Tongue (tissue), 2 donors: ENCODE data around the gene PAPPA. TPM values are rescaled to one million over a fixed set of nuclear protein-coding genes. Genes with fewer than 3 reads are reported as not detected.

Experiments
- DNase-seq: peaks from one replicate; pipeline ENCODE4 v3.0.0-alpha.2; 2015
- total RNA-seq: library from RNA; depleted of rRNA; stranded (reverse); fragments of >200 nt; gene quantifications from one replicate; pipeline ENCODE4 v1.2.3, GENCODE V29; 2014

The PAPPA gene
- total RNA-seq, 1 donor from 2014 or later = 3.0 TPM

GRCh38 chr9:116422119-116422979 is 268.8 kb downstream of the PAPPA start:
- no peak for DNase-seq

GRCh38 chr9:116423149-116423548 is 269.6 kb downstream of the PAPPA start:
- no peak for DNase-seq

GRCh38 chr9:116425244-116425643 is 271.7 kb downstream of the PAPPA start:
- no peak for DNase-seq

GRCh38 chr9:116430849-116431248 is 277.3 kb downstream of the PAPPA start:
- no peak for DNase-seq

GRCh38 chr9:116432051-116432450 is 278.5 kb downstream of the PAPPA start:
- no peak for DNase-seq

- no peak for DNase-seq
Measured at GRCh38 chr9:116434314-116434713, 280.7 kb downstream of the PAPPA start.

- no peak for DNase-seq
Measured at GRCh38 chr9:116435706-116436105, 282.1 kb downstream of the PAPPA start.

DNA sequence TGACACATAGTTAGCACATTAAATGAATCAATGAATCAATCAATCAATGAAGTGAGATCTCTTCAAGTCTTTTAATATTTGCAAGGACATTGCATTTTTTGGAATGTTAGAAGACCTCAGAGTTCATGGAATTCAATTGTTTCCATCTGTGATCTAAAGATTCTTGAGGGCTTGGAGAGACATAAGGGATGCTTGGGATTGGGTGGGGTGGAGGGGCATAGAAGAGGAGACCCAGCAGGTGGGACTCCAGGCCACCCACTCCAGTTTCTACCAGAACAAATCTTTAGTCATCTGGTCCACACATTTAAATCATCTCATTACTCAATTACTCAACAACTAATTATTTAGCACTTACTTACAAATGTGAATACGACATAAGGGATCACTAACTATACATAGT is 282.5 kb downstream of the PAPPA start:
- no peak for DNase-seq

GRCh38 chr9:116437411-116438370 is 284.1 kb downstream of the PAPPA start:
- no peak for DNase-seq

- no peak for DNase-seq
Measured at GRCh38 chr9:116442528-116442927, 288.9 kb downstream of the PAPPA start.

DNA sequence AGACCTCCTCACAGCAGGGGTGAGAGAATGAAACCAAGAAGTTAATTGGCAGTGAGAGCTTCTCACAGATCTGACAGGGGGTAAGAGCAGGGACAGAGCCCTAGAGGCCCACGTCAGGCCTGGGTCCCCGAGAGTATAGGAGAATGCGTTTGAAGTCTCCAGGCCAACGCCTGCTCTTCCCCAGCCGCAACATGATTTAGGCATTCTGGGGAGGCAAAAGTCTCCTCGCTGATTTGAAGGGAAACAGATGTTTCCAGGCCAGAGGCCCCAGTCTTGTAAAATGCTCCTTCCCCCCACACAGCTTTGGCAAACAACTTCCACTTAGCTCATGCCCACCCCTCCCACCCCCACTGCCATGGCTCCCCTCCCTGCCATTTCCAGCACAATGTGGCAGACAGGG is 294.3 kb downstream of the PAPPA start:
- DNase-seq = peak; percentile 40

GRCh38 chr9:116448431-116448830 is 294.8 kb downstream of the PAPPA start:
- DNase-seq = no peak

DNA sequence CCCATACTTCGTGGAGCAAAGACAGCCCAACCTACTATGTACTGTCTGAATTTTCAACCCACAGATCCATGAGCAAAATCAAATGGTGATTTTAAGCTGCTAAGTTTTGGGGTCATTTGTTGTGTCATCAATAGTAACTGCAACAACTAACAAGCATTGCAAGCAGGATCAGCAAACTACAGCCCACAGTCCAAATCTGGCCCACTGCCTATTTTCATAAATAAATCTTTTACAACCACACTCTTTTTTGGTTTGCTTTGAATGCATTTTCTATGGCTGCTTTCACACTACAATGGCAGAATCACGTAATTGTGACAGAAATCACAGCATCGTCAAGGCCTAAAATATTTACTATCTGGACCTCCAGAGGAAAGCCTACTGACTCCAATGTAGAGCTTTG is 296.4 kb downstream of the PAPPA start:
- DNase-seq = no peak

- peak; percentile 56 for DNase-seq
Measured at GRCh38 chr9:116450378-116451139, 297.0 kb downstream of the PAPPA start.

DNA sequence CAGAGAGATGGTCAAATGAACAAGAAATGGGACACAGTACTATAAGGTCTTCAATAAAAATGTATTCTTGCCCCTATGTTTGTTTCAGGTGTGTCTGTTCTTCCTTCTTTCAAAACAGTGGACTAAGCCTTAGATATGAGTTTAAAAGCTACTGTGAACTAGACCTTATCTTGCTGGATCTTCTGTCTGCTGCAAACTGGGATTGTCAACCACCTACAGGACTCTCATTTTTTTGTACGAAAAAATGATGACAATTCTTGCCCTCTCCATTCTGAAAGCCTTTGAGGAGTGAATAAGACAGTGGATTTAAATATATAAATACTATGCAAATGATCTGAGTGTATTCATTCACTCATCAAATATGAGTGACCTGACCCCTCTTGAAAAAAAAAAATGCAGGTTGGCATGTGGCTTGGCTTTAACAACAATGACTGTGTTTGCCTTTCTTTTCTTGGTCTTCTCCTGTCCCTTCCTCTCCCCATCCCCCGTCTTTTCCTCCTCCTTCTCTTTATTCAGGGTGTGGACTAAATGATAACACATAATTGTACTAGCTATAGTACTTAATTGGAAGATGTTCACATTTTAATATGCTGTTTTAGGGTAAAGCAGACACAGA is 298.0 kb downstream of the PAPPA start:
- DNase-seq = no peak
